Adrenal gland (tissue), 12 donors: ENCODE data around the gene IGIP. TPM values are rescaled to one million over a fixed set of nuclear protein-coding genes. Genes with fewer than 3 reads are reported as not detected.

Experiments used
- DNase-seq, 7 donors: peaks; one replicate each; pipeline ENCODE4 v3.0.0-alpha.2; 2019 to 2020
- H3K27ac ChIP-seq, 5 donors: fragments of 200-600 bp; sonication (generic) in 4 of 5; 1 replicate in 3 of 5; 2 replicates in 2 of 5; pipeline versions ENCODE4 v1.5.1 to v1.8.0; 2016 to 2020; ENCODE audit warnings: mild to moderate bottlenecking in 1 of 5
- H3K27me3 ChIP-seq: fragments of 200-600 bp; 2 replicates; pipeline ENCODE4 v1.8.0; 2021
- H3K36me3 ChIP-seq, 2 donors: fragments of 200-600 bp; replicated peaks in 1 of 2; 1 replicate in 1 of 2; 2 replicates in 1 of 2; pipeline versions ENCODE4 v1.5.1 to v1.8.0; 2018 to 2022
- H3K4me1 ChIP-seq, 2 donors: fragments of 200-600 bp; replicated peaks in 1 of 2; 1 replicate in 1 of 2; 2 replicates in 1 of 2; pipeline versions ENCODE4 v1.5.1 to v1.8.0; 2018 to 2021
- H3K4me3 ChIP-seq, 4 donors: fragments of 200-600 bp; sonication (generic) in 3 of 4; one replicate each; pipeline ENCODE4 v1.5.1; 2016 to 2018
- H3K9me3 ChIP-seq, 3 donors: fragments of 200-600 bp; sonication (generic) in 1 of 3; replicated peaks in 1 of 3; 1 replicate in 2 of 3; 2 replicates in 1 of 3; pipeline versions ENCODE4 v1.5.1 to v1.8.0; 2016 to 2021
- CTCF ChIP-seq, 6 experiments: fragments of 450-650 bp in 4 of 6; fragments of 200-600 bp in 2 of 6; sonication (generic) in 1 of 6; IDR thresholded peaks; 1 replicate in 5 of 6; 2 replicates in 1 of 6; pipeline versions ENCODE4 v1.5.1 to v1.8.0; 2016 to 2021; ENCODE audit warnings: antibody characterized with exemption in 6 of 6, mild to moderate bottlenecking in 2 of 6, moderate library complexity in 1 of 6
- POLR2A ChIP-seq, 2 donors: fragments of 450-650 bp; IDR thresholded peaks; one replicate each; pipeline ENCODE4 v1.6.1; 2017; ENCODE audit warnings: antibody characterized with exemption in 2 of 2, mild to moderate bottlenecking in 2 of 2, moderate library complexity in 1 of 2
- WGBS, 4 donors: extraction: QIAGEN DNeasy Blood & Tissue Kit in 2 of 4; methylation state at CpG; one replicate each; pipeline versions ENCODE4 v1.1.5 to v1.1.7; 2013 to 2017; 5-methylcytosine and 5-hydroxymethylcytosine counted together
- intact Hi-C, 2 donors: fragments of 100-400 bp; cut with DNase I; formaldehyde crosslinking; loops; one replicate each; pipeline versions ENCODE4 v1.14.1 to v1.15.0; 2022 to 2023
- polyA plus RNA-seq, 3 donors: library from polyadenylated mRNA; stranded (reverse); fragments of 200-250 nt in 2 of 3; fragments of 350-450 nt in 1 of 3; fragmentation: Illumina TruSeq in 1 of 3; extraction: RNeasy Lipid Tissue Mini Kit (QIAGEN cat#74804) in 1 of 3; gene quantifications; one replicate each; pipeline ENCODE4 v1.2.3, GENCODE V29; 2013 to 2014
- total RNA-seq, 9 donors: library from RNA; depleted of rRNA in 4 of 9; stranded (reverse); fragments of >200 nt in 4 of 9; fragments of 120-200 nt in 1 of 9; fragmentation: NEBNext Ultra II Directional in 1 of 9; extraction: Animal tissue kit (Norgen Biotek cat#: 25700) in 1 of 9; gene quantifications; one replicate each; pipeline versions ENCODE4 v1.1.0 to v1.2.4, GENCODE V29; 2013 to 2023
- donor health status: healthy with polysubstance abuse.
- donor health status: Bipolar disorder and iron deficiency.
- donor health status: DM: yes; HTN: yes; CAD: no.
- donor health status: DM: no; HTN: no; CAD: no.
- donor health status: DM: no; HTN: no; CAD: no.
- donor health status: DM: yes; HTN: yes; CAD: no.

The IGIP gene
- total and polyA plus RNA-seq, 12 donors: 5.6 to 25.9 (median 12.0) TPM

GRCh38 chr5:140157032-140157781 lies 31.5 kb downstream of the IGIP start:
- TF ChIP-seq POLR2A (IDR thresholded peaks at IDR 0.05): no peak
- peak; percentile 82 to 98 (median 94) for TF ChIP-seq CTCF (IDR thresholded peaks at IDR 0.05)
- intact Hi-C loops: loop anchor here (2.0 to 10.0 kb wide), 5 partner anchors 82 to 372 kb away; no protein-coding TSS in a partner anchor
- Histone ChIP-seq H3K9me3 (no peaks in the 10 kb centered on the region), H3K4me3 (peak overlapping the region in 2 of 4 donors; percentile 22 to 56), H3K27ac (peak overlapping the region in 4 of 5 donors; percentile 29 to 83 (median 53)), H3K36me3 (no peaks in the 10 kb centered on the region), H3K4me1 (peaks cover 0 to 8% of the 10 kb centered on the region in 2 donors), H3K27me3 (no peaks in the 10 kb centered on the region)
- DNase-seq: peak; percentile 88 to 96 (median 91)
- 2 to 5% (median 3%) methylated on average over 4 to 30 of the region's 30 CpGs for WGBS, 4 donors

GRCh38 chr5:140159014-140159927 lies 33.5 kb downstream of the IGIP start:
- no peak overlapping the region for H3K27ac ChIP-seq
- no peak overlapping the region for H3K4me3 ChIP-seq
- no peaks in the 10 kb centered on the region for H3K27me3 ChIP-seq
- no peak for TF ChIP-seq CTCF (IDR thresholded peaks at IDR 0.05)
- TF ChIP-seq POLR2A (IDR thresholded peaks at IDR 0.05): no peak
- no peaks in the 10 kb centered on the region for H3K36me3 ChIP-seq
- intact Hi-C loops: loop anchor here (5.0 to 10.0 kb wide), 4 partner anchors 194 to 374 kb away; no protein-coding TSS in a partner anchor
- H3K4me1 ChIP-seq: peaks cover 0 to 8% of the 10 kb centered on the region in 2 donors
- 79 to 84% (median 79%) methylated on average over 7 of the region's 7 CpGs for WGBS, 4 donors
- no peak for DNase-seq
- H3K9me3 ChIP-seq: no peaks in the 10 kb centered on the region

GRCh38 chr5:140162275-140162674 lies 36.5 kb downstream of the IGIP start:
- Histone ChIP-seq H3K9me3 (no peaks in the 10 kb centered on the region), H3K4me1 (peaks cover 13 to 16% of the 10 kb centered on the region in 2 donors), H3K27me3 (no peaks in the 10 kb centered on the region), H3K4me3 (no peak overlapping the region), H3K27ac (no peak overlapping the region), H3K36me3 (no peaks in the 10 kb centered on the region)
- no peak for TF ChIP-seq CTCF (IDR thresholded peaks at IDR 0.05)
- no peak for TF ChIP-seq POLR2A (IDR thresholded peaks at IDR 0.05)
- intact Hi-C loops: no loop called here
- WGBS, 4 donors: 86 to 92% (median 89%) methylated on average over 5 of the region's 5 CpGs
- DNase-seq: peak in 1 of 7 donors; percentile 38

GRCh38 chr5:140162781-140163180 lies 37.0 kb downstream of the IGIP start:
- intact Hi-C loops: no loop called here
- Histone ChIP-seq H3K36me3 (no peaks in the 10 kb centered on the region), H3K27me3 (no peaks in the 10 kb centered on the region), H3K4me1 (peaks cover 13 to 16% of the 10 kb centered on the region in 2 donors), H3K9me3 (no peaks in the 10 kb centered on the region), H3K4me3 (no peak overlapping the region), H3K27ac (no peak overlapping the region)
- TF ChIP-seq CTCF (IDR thresholded peaks at IDR 0.05) (no peak), POLR2A (IDR thresholded peaks at IDR 0.05) (no peak)
- DNase-seq: peak in 1 of 7 donors; percentile 48
- 83 to 90% (median 84%) methylated on average over 4 to 5 of the region's 5 CpGs for WGBS, 4 donors
